Measurements from ENCODE around the gene MRPS26.
"Not testable (repeated sequence)": the region's sequence is repeated elsewhere in the genome, so short reads cannot be mapped to it uniquely, and the experiment has no call there.

Gene MRPS26

GRCh38 chr20:3045816-3046676, at the start of gene MRPS26:
MRPS26 (plus strand) TSS chr20:3046052; CDS start chr20:3046069, 17 bp downstream.
- peak; percentile 80 for DNase-seq

DNA sequence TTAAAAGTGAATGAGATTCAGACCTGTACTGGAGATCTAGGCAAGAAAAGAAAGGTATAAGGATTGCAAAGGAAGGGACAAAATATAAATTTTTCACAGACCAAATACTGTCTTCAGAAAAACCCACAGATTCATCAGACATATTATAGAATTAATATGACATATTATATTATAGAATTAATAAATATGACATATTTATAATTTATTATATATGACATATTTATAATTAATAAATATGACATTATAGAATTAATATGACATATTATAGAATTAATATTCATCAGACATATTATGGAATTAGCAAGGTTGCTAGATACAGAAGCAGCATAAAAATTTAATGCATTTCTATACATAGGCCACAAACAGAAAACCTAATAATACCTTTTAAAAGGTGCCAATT, 47.1 kb upstream of the MRPS26 start:
- no peak for DNase-seq

- no peak for DNase-seq
Measured at GRCh38 chr20:3000852-3001523, 44.9 kb upstream of the MRPS26 start.

DNA sequence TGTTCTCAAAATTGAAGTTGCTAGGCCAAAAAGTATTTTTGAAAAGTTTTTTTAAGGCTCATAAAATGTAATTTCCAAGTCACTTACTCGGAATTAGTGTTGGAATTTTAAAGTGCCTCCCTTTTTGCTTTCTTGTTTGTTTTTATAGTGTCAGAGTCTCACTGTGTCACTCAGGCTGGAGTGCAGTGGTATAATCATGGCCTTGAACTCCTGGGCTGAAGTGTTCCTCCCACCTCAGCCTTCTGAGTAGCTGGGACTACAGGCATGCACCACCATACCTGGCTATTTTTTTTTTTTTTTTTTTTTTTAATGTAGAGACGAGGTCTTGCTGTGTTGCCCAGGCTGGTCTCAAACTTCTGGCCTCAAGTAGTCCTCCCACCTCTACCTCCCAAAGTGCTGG, 42.4 kb upstream of the MRPS26 start:
- no peak for DNase-seq

GRCh38 chr20:3010985-3011723, 34.7 kb upstream of the MRPS26 start:
- DNase-seq = peak; percentile 48

GRCh38 chr20:3011752-3012151, 34.1 kb upstream of the MRPS26 start:
- peak; percentile 63 for DNase-seq

GRCh38 chr20:3013771-3014170, 32.1 kb upstream of the MRPS26 start:
- DNase-seq = peak; percentile 34

GRCh38 chr20:3014179-3014578, 31.7 kb upstream of the MRPS26 start:
- peak; percentile 55 for DNase-seq

- DNase-seq = peak; percentile 79
Measured at GRCh38 chr20:3014662-3015061, 31.2 kb upstream of the MRPS26 start.

GRCh38 chr20:3015302-3015701, 30.6 kb upstream of the MRPS26 start:
- peak; percentile 30 for DNase-seq

GRCh38 chr20:3021327-3021726, 24.5 kb upstream of the MRPS26 start:
- no peak for DNase-seq

DNA sequence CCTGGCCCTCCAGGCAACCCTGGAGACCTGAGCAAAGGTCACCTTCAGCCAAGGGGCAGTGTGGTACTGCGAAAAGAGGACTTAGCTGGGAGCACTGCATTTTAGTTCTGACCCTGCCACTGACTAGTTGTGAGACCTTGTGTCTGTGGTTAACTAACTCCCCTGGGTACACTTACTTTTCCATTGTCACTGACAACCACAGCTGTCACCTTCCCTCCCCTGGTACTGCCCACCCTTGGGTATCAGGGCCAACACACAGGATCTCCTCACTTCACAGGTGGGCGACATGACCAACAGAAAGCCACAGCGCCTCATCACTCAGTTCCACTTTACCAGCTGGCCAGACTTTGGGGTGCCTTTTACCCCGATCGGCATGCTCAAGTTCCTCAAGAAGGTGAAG, 24.1 kb upstream of the MRPS26 start:
- no peak for DNase-seq

DNA sequence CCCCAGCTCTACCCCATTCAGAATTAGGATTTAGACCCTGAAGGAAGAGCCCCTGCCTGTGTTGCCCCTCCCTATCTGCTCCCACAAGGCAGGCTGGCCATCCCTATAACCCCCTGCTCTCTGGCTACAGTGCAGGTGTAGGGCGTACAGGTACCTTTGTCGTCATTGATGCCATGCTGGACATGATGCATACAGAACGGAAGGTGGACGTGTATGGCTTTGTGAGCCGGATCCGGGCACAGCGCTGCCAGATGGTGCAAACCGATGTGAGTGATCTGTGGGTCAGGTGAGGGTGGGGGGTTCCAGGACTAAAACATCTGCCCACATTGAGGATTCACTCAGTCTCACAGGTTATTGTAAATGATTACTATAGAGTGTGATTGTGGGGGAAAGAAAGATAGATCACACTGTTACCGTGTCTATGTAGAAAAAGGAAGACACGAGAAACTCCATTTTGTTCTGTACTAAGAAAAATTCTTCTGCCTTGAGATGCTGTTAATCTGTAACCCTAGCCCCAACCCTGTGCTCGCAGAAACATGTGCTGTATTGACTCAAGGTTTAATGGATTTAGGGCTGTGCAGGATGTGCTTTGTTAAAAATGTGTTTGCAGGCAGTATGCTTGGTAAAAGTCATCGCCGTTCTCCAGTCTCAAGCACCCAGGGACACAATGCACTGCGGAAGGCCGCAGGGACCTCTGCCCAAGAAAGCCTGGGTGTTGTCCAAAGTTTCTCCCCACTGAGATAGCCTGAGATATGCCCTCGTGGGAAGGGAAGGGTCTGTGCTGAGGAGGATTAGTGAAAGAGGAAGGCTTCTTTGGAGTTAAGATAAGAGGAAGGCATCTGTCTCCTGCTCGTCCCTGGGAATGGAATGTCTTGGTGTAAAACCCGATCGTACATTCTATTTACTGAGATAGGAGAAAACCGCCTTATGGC, 23.0 kb upstream of the MRPS26 start:
- not testable (repeated sequence) for DNase-seq

DNA sequence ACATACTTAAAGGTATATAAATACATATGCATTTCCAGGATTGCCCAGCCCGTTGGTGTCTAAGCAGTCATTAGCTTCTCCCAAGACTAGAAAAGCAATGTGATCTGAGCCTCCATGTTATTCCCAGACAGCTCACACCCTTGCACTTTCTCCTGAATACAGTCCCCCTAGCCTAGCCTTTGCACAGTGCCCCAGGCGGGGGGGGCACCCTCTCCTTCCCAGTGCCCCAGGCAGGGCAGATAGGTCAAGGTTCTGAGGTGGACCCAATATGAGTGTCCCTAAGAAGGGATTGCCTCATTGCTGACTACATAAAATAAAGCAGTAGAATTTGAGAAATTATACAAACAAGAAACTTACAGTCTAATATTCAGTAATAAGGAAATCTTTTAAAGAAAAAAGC, 17.9 kb upstream of the MRPS26 start:
- DNase-seq = no peak

DNA sequence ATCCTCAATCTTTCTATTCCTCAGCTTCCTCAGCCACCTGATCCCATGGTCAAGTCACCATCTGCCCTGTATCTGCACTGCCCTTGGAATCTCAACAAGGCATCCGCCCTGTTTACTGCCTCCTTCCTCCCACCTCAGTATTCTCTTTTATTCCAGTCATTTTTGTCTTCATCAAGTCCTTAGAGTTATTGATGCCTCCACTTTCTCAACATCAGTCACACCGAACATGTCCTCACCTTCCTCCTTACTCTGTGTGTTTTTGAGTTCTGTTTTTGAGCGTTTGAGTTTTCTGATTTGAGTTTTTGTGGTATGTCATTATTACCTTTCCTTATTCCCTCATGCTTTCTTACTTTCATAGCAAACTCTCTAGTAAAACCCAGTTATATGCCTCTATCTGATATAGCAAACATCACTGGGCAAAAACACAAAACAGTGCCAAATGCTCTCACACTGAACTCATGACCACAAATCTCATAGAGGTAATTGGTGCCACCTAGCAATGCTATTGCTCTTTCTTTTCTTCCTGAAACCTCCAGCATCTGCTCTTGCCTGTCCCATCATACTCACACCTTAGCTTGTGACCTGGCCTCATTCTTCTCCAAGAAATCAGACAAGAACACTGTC, 14.2 kb upstream of the MRPS26 start:
- no peak for DNase-seq

- DNase-seq = no peak
Measured at GRCh38 chr20:3032624-3033023, 13.2 kb upstream of the MRPS26 start.

- DNase-seq = no peak
Measured at GRCh38 chr20:3037654-3038053, 8.2 kb upstream of the MRPS26 start.

DNA sequence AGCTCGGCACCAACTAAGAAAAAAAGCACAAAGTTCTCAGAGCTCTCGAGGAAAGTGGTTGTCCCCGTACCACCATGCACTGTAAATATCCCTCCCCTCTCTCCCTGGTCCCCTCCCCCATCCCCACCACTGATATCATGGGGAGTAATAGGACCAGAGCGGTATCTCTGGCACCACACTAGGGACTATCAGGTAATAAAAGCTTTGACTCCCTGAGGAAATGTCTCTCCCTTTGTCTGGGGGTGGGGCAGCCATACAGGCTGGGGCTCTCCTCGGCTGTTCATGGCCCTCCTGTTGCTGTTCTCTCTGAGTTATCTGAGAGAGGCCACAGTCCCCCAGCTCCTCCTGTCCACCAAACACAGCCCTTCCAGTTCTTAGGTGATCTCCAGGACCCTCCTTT, 7.4 kb upstream of the MRPS26 start:
- no peak for DNase-seq

GRCh38 chr20:3039426-3039825, 6.4 kb upstream of the MRPS26 start:
- DNase-seq = no peak

DNA sequence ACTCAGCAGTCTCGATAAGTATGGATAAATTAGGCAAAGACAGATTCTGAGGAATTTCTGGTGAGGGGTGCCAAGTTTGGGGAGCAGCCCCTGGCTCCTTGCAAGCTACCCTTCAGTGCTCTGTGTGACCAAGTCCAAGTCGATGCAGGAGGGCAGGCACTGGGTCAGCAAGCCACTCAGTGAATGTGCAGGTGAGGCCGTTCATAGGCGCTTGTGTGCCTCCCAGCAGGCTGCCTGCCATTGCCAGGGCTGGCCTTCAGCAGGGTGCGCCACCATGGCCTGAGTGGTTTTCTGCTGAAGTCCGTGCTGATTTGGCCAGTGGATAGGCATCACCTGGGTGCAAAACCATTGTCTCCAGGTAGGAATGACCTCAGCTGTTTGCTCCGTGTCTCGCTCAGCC, 5.8 kb upstream of the MRPS26 start:
- DNase-seq = no peak

DNA sequence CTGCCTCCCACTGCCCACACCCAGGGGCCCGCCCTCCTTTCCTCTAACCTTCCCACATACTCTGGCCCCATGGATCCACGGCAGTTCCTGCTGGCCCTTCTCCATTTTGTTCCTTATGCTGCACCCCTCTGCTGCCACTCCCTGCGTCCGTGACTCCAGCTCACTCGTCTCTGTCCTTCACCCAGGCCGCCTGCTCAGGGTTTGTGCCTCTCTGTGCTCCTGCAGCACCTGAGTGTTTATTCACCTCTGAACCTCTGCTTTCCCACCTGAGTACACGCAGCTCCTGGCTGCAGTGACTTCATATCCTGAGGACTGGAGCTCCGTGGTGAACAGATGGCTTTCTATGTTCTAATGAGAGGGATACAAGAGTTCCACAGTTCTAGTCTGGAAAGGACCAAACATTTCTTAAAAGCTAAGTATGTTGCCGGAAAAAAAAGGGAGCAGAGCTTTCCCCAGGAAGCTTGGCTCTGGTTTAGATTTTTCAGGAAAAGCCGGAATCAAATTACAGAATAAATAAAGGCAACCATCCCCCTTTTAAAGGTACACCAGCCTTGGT, 3.9 kb upstream of the MRPS26 start:
- DNase-seq = no peak

GRCh38 chr20:3042625-3043024, 3.2 kb upstream of the MRPS26 start:
- no peak for DNase-seq

All from stimulated activated CD4-positive, alpha-beta T cell treated with anti-CD3 and anti-CD28 coated beads, Interleukin-1b, Interleukin-23, amount 100 ng/mL, for 48 hours (primary cell).